Neural crest cell (in vitro differentiated cells): ENCODE data around the gene SH3BGRL2. TPM values are rescaled to one million over a fixed set of nuclear protein-coding genes. Genes with fewer than 3 reads are reported as not detected.

Experiments
- DNase-seq: peaks from one replicate; pipeline ENCODE4 v3.0.0; 2021; ENCODE audit warnings: low read depth, mixed read lengths, low spot score
- H3K27ac Mint-ChIP-seq: one replicate; pipeline ENCODE4 v1.8.0; 2021; ENCODE audit warnings: mild to moderate bottlenecking, mixed read lengths; ENCODE audit not compliant: unreplicated experiment
- H3K27me3 Mint-ChIP-seq: 2 replicates; pipeline ENCODE4 v1.8.0; 2021; ENCODE audit warnings: low read depth, mild to moderate bottlenecking, mixed read lengths
- H3K36me3 Mint-ChIP-seq: 2 replicates; pipeline ENCODE4 v1.8.0; 2021; ENCODE audit warnings: low read depth, mild to moderate bottlenecking, mixed read lengths
- H3K4me1 Mint-ChIP-seq: 2 replicates; pipeline ENCODE4 v1.8.0; 2021; ENCODE audit warnings: mixed read lengths
- H3K4me3 Mint-ChIP-seq: one replicate; pipeline ENCODE4 v1.8.0; 2021; ENCODE audit warnings: mild to moderate bottlenecking, mixed read lengths
- H3K9me3 Mint-ChIP-seq: 2 replicates; pipeline ENCODE4 v1.8.0; 2021; ENCODE audit warnings: mixed read lengths
- total RNA-seq: library from RNA; stranded (reverse); gene quantifications from 2 replicates; pipeline ENCODE4 v1.2.1, GENCODE V29; 2021
- TF ChIP-seq, protein P1 (sequence below): fragments of 200-600 bp; sonication (generic); conservative IDR thresholded peaks from 2 replicates; pipeline ENCODE4 v1.5.0; 2021; ENCODE audit warnings: antibody characterized with exemption, mild to moderate bottlenecking

Gene SH3BGRL2
- total RNA-seq, 1 donor from 2014 or later, result 11.1 TPM

DNA sequence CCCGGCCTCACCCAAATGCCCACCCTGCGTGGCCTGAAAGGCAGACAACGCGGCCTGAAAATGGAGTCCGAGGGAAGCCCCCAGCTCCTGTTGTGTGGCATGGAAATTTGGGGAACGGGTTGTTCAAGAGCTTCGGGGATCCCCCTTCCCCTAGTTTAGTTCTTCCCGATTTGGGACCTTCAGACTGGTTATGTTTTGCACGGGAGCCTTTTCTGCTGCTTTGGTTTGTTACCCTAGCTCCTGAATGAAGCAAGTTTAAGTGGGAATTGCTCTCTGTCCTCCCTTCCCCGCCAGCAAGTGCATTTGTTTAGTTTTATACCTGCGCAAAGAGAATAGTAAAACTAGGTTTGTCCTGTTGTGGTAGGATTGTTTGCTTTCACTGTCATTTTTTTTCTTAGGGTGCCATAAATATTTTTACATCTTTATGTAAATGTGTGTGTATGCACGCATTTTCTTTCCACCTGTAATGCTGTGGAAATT, 604 bp downstream of the SH3BGRL2 start:
- TF ChIP-seq, protein P1, sequence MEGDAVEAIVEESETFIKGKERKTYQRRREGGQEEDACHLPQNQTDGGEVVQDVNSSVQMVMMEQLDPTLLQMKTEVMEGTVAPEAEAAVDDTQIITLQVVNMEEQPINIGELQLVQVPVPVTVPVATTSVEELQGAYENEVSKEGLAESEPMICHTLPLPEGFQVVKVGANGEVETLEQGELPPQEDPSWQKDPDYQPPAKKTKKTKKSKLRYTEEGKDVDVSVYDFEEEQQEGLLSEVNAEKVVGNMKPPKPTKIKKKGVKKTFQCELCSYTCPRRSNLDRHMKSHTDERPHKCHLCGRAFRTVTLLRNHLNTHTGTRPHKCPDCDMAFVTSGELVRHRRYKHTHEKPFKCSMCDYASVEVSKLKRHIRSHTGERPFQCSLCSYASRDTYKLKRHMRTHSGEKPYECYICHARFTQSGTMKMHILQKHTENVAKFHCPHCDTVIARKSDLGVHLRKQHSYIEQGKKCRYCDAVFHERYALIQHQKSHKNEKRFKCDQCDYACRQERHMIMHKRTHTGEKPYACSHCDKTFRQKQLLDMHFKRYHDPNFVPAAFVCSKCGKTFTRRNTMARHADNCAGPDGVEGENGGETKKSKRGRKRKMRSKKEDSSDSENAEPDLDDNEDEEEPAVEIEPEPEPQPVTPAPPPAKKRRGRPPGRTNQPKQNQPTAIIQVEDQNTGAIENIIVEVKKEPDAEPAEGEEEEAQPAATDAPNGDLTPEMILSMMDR, result no peak
- peak overlapping the region; percentile 60 for H3K27ac Mint-ChIP-seq
- peaks cover 13% of the 10 kb centered on the region for H3K4me1 Mint-ChIP-seq
- peak; percentile 5 for DNase-seq
- peak overlapping the region; percentile 92 for H3K4me3 Mint-ChIP-seq
- no peaks in the 10 kb centered on the region for H3K36me3 Mint-ChIP-seq
- H3K9me3 Mint-ChIP-seq, result no peaks in the 10 kb centered on the region
- H3K27me3 Mint-ChIP-seq, result peaks cover 18% of the 10 kb centered on the region

- no peaks in the 10 kb centered on the region for H3K36me3 Mint-ChIP-seq
- H3K9me3 Mint-ChIP-seq, result no peaks in the 10 kb centered on the region
- TF ChIP-seq, protein P1, result no peak
- H3K4me1 Mint-ChIP-seq, result peaks cover 13% of the 10 kb centered on the region
- DNase-seq, result no peak
- peaks cover 18% of the 10 kb centered on the region for H3K27me3 Mint-ChIP-seq
- H3K4me3 Mint-ChIP-seq, result peak overlapping the region; percentile 92
- H3K27ac Mint-ChIP-seq, result no peak overlapping the region
Observed at GRCh38 chr6:79632580-79632979, 1.5 kb downstream of the SH3BGRL2 start.

GRCh38 chr6:79634491-79635231, 3.5 kb downstream of the SH3BGRL2 start:
- no peak for DNase-seq
- TF ChIP-seq, protein P1, result no peak
- Mint-ChIP-seq H3K27me3 (peaks cover 14% of the 10 kb centered on the region), H3K36me3 (no peaks in the 10 kb centered on the region), H3K4me3 (no peak overlapping the region), H3K4me1 (peaks cover 13% of the 10 kb centered on the region), H3K9me3 (no peaks in the 10 kb centered on the region), H3K27ac (no peak overlapping the region)

GRCh38 chr6:79635232-79635543, 4.1 kb downstream of the SH3BGRL2 start:
- Mint-ChIP-seq H3K27ac (no peak overlapping the region), H3K4me3 (no peak overlapping the region), H3K36me3 (no peaks in the 10 kb centered on the region), H3K4me1 (peaks cover 13% of the 10 kb centered on the region), H3K27me3 (peaks cover 12% of the 10 kb centered on the region), H3K9me3 (no peaks in the 10 kb centered on the region)
- TF ChIP-seq, protein P1, result no peak
- no peak for DNase-seq

GRCh38 chr6:79636673-79637072, 5.5 kb downstream of the SH3BGRL2 start:
- TF ChIP-seq, protein P1, result no peak
- no peak for DNase-seq
- Mint-ChIP-seq H3K9me3 (no peaks in the 10 kb centered on the region), H3K36me3 (no peaks in the 10 kb centered on the region), H3K27me3 (peaks cover 3% of the 10 kb centered on the region), H3K27ac (no peak overlapping the region), H3K4me3 (no peak overlapping the region), H3K4me1 (peaks cover 4% of the 10 kb centered on the region)
